T-helper 1 cell treated with Interleukin-12 subunit alpha and Interleukin-12 subunit beta and Interleukin-4 antibody, amounts not matched to agents 30 μg/mL and 1 μg/mL, for 36 hours (primary cell): Measurements from ENCODE around the gene TWF2.

Experiments
- H3K27ac Mint-ChIP-seq: one replicate; pipeline ENCODE4 v1.8.0; 2021; ENCODE audit warnings: mild to moderate bottlenecking, mixed read lengths
- H3K27me3 Mint-ChIP-seq: one replicate; pipeline ENCODE4 v1.8.0; 2021; ENCODE audit warnings: low read depth, mixed read lengths
- H3K36me3 Mint-ChIP-seq: one replicate; pipeline ENCODE4 v1.8.0; 2021; ENCODE audit warnings: low read depth, mixed read lengths
- H3K4me1 Mint-ChIP-seq: one replicate; pipeline ENCODE4 v1.8.0; 2021; ENCODE audit warnings: low read depth, mixed read lengths
- H3K4me3 Mint-ChIP-seq: one replicate; pipeline ENCODE4 v1.8.0; 2021; ENCODE audit warnings: mild to moderate bottlenecking, moderate library complexity, mixed read lengths
- H3K9me3 Mint-ChIP-seq: one replicate; pipeline ENCODE4 v1.8.0; 2021; ENCODE audit warnings: mixed read lengths

The TWF2 gene

GRCh38 chr3:52216585-52217408, 22.2 kb downstream of the TWF2 start:
- H3K36me3 Mint-ChIP-seq: peaks cover 35% of the 10 kb centered on the region
- no peaks in the 10 kb centered on the region for H3K9me3 Mint-ChIP-seq
- H3K4me3 Mint-ChIP-seq: peak overlapping the region; percentile 56
- no peaks in the 10 kb centered on the region for H3K27me3 Mint-ChIP-seq
- peak overlapping the region; percentile 89 for H3K27ac Mint-ChIP-seq
- H3K4me1 Mint-ChIP-seq: peaks cover 48% of the 10 kb centered on the region

- H3K9me3 Mint-ChIP-seq: no peaks in the 10 kb centered on the region
- H3K36me3 Mint-ChIP-seq: peaks cover 38% of the 10 kb centered on the region
- H3K4me3 Mint-ChIP-seq: no peak overlapping the region
- peak overlapping the region; percentile 79 for H3K27ac Mint-ChIP-seq
- H3K27me3 Mint-ChIP-seq: no peaks in the 10 kb centered on the region
- H3K4me1 Mint-ChIP-seq: peaks cover 43% of the 10 kb centered on the region
These were observed 23.6 kb downstream of the TWF2 start for GRCh38 chr3:52215351-52215750.

GRCh38 chr3:52213901-52214300, 25.1 kb downstream of the TWF2 start:
- Mint-ChIP-seq H3K4me3 (no peak overlapping the region), H3K9me3 (no peaks in the 10 kb centered on the region), H3K4me1 (peaks cover 37% of the 10 kb centered on the region), H3K36me3 (peaks cover 50% of the 10 kb centered on the region), H3K27me3 (no peaks in the 10 kb centered on the region), H3K27ac (no peak overlapping the region)

- Mint-ChIP-seq H3K27ac (no peak overlapping the region), H3K4me1 (peaks cover 29% of the 10 kb centered on the region), H3K4me3 (no peak overlapping the region), H3K36me3 (peaks cover 55% of the 10 kb centered on the region), H3K9me3 (no peaks in the 10 kb centered on the region), H3K27me3 (no peaks in the 10 kb centered on the region)
These were observed 26.0 kb downstream of the TWF2 start for GRCh38 chr3:52213005-52213404.

- no peak overlapping the region for H3K27ac Mint-ChIP-seq
- H3K27me3 Mint-ChIP-seq: no peaks in the 10 kb centered on the region
- H3K36me3 Mint-ChIP-seq: peaks cover 66% of the 10 kb centered on the region
- peaks cover 12% of the 10 kb centered on the region for H3K4me1 Mint-ChIP-seq
- no peak overlapping the region for H3K4me3 Mint-ChIP-seq
- H3K9me3 Mint-ChIP-seq: no peaks in the 10 kb centered on the region
These were observed 27.6 kb downstream of the TWF2 start for GRCh38 chr3:52211268-52211891.

GRCh38 chr3:52210550-52211046, 28.4 kb downstream of the TWF2 start:
- Mint-ChIP-seq H3K36me3 (peaks cover 72% of the 10 kb centered on the region), H3K27ac (no peak overlapping the region), H3K9me3 (no peaks in the 10 kb centered on the region), H3K4me3 (no peak overlapping the region), H3K4me1 (peaks cover 10% of the 10 kb centered on the region), H3K27me3 (no peaks in the 10 kb centered on the region)

GRCh38 chr3:52210037-52210436, 28.9 kb downstream of the TWF2 start:
- Mint-ChIP-seq H3K4me1 (peaks cover 5% of the 10 kb centered on the region), H3K27ac (no peak overlapping the region), H3K4me3 (no peak overlapping the region), H3K9me3 (no peaks in the 10 kb centered on the region), H3K27me3 (no peaks in the 10 kb centered on the region), H3K36me3 (peaks cover 72% of the 10 kb centered on the region)

GRCh38 chr3:52208556-52208955, 30.4 kb downstream of the TWF2 start:
- Mint-ChIP-seq H3K27ac (no peak overlapping the region), H3K9me3 (no peaks in the 10 kb centered on the region), H3K4me1 (peaks cover 10% of the 10 kb centered on the region), H3K36me3 (peaks cover 71% of the 10 kb centered on the region), H3K4me3 (no peak overlapping the region), H3K27me3 (no peaks in the 10 kb centered on the region)

GRCh38 chr3:52205727-52206372, 33.1 kb downstream of the TWF2 start:
- no peaks in the 10 kb centered on the region for H3K27me3 Mint-ChIP-seq
- H3K27ac Mint-ChIP-seq: no peak overlapping the region
- no peaks in the 10 kb centered on the region for H3K9me3 Mint-ChIP-seq
- H3K36me3 Mint-ChIP-seq: peaks cover 71% of the 10 kb centered on the region
- no peak overlapping the region for H3K4me3 Mint-ChIP-seq
- H3K4me1 Mint-ChIP-seq: peaks cover 29% of the 10 kb centered on the region

- Mint-ChIP-seq H3K9me3 (no peaks in the 10 kb centered on the region), H3K4me1 (peaks cover 34% of the 10 kb centered on the region), H3K4me3 (no peak overlapping the region), H3K27me3 (no peaks in the 10 kb centered on the region), H3K36me3 (peaks cover 69% of the 10 kb centered on the region), H3K27ac (no peak overlapping the region)
These were observed 34.5 kb downstream of the TWF2 start for GRCh38 chr3:52204337-52205073.

- H3K27me3 Mint-ChIP-seq: no peaks in the 10 kb centered on the region
- peaks cover 42% of the 10 kb centered on the region for H3K4me1 Mint-ChIP-seq
These were observed 35.3 kb downstream of the TWF2 start for GRCh38 chr3:52203701-52204100.

GRCh38 chr3:52202384-52203077, 36.4 kb downstream of the TWF2 start:
- H3K27me3 Mint-ChIP-seq: no peaks in the 10 kb centered on the region
- no peaks in the 10 kb centered on the region for H3K9me3 Mint-ChIP-seq
- H3K36me3 Mint-ChIP-seq: peaks cover 67% of the 10 kb centered on the region
- peaks cover 47% of the 10 kb centered on the region for H3K4me1 Mint-ChIP-seq
- H3K4me3 Mint-ChIP-seq: no peak overlapping the region
- H3K27ac Mint-ChIP-seq: peak overlapping the region; percentile 19

More at GRCh38 chr3:52203701-52204100, 35.3 kb downstream of the TWF2 start:
- no peaks in the 10 kb centered on the region for H3K9me3 Mint-ChIP-seq
- no peak overlapping the region for H3K27ac Mint-ChIP-seq
- H3K4me3 Mint-ChIP-seq: no peak overlapping the region
- H3K36me3 Mint-ChIP-seq: peaks cover 72% of the 10 kb centered on the region

- Mint-ChIP-seq H3K27me3 (no peaks in the 10 kb centered on the region), H3K4me3 (no peak overlapping the region), H3K4me1 (peaks cover 56% of the 10 kb centered on the region), H3K36me3 (peaks cover 56% of the 10 kb centered on the region), H3K9me3 (no peaks in the 10 kb centered on the region), H3K27ac (peak overlapping the region; percentile 33)
These were observed 37.8 kb downstream of the TWF2 start for GRCh38 chr3:52200981-52201679.
